GM12865 (cell line): ENCODE data around the gene CYP2W1.
"Not testable (repeated sequence)": the region's sequence is repeated elsewhere in the genome, so short reads cannot be mapped to it uniquely, and the experiment has no call there.

ENCODE experiments used
- DNase-seq: peaks from one replicate; pipeline ENCODE4 v3.0.0; 2010; ENCODE audit warnings: low read depth
- H3K4me3 ChIP-seq: 2 replicates; pipeline ENCODE4 v1.5.1; 2011; ENCODE audit warnings: mild to moderate bottlenecking, low read depth, low read length, control low read depth
- CTCF ChIP-seq: IDR thresholded peaks from 2 replicates; pipeline ENCODE4 v1.5.1; 2011; ENCODE audit warnings: low read length, control low read depth, low read depth, inconsistent platforms; ENCODE audit not compliant: insufficient read depth; ENCODE audit errors: missing control alignments

CYP2W1 gene

GRCh38 chr7:1030444-1031070 lies 47.6 kb downstream of the CYP2W1 start:
- H3K4me3 ChIP-seq, result no peak overlapping the region
- TF ChIP-seq CTCF, result no peak
- DNase-seq, result no peak

DNA sequence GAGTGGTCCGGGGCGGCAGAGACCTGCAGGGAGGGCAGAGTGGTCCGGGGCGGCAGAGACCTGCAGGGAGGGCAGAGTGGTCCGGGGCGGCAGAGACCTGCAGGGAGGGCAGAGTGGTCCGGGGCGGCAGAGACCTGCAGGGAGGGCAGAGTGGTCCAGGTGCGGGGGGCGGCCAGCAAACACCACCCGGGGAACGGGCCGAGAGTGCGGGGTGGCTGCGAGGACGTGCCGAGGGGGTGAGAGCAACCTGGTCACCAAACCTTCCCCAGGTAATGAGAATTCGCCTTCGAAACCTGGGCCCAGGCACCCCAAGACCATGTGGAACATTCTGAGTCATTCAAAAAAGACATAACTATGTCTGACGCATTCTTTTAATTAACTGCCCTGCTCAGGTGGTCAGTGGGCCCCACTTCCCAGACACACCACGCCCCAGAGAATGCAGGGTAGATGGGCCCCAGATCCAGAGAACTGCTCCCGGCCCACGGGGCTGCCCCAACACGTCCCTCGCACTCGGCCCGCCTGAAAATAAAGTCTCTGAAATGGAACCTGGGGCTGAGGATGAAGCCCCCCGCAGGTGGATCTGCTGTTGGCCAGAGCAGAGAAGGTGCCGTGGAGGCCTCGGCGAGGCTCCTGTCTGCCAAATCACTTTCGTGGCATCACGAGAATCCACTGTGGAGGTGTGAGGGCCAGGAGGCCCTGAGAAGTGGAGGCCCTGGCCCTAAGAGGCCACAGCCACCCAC lies 48.9 kb downstream of the CYP2W1 start:
- TF ChIP-seq CTCF, result no peak
- H3K4me3 ChIP-seq, result no peak overlapping the region
- DNase-seq, result no peak

- DNase-seq, result no peak
- TF ChIP-seq CTCF, result no peak
- H3K4me3 ChIP-seq, result no peak overlapping the region
Measured at GRCh38 chr7:1032536-1033181, 49.7 kb downstream of the CYP2W1 start.

DNA sequence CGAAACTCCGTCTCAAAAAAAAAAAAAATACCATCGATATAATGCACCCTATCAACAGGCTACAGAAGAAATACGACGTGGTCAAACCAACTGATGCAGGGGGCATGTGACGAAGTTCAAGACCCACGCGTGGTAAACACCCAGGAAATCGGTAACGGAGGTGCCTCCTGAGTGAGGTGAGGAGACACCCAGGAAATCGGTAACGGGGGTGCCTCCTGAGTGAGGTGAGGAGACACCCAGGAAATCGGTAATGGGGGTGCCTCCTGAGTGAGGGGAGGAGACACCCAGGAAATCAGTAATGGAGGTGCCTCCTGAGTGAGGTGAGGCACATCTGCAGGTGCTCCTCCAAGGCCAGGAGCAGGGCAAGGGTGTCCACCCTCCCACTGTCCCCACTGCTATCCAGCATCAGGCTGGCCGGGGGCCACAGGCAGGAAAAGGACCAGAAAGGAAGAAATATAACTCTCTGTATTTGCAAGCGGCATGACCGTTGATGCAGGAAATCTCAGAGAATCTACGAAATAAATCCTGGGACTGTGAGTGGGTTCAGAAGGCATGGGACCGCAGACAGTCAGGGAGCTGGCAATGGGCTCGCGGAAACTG lies 50.7 kb downstream of the CYP2W1 start:
- no peak for TF ChIP-seq CTCF
- no peak overlapping the region for H3K4me3 ChIP-seq
- no peak for DNase-seq

GRCh38 chr7:1034769-1035168 lies 51.8 kb downstream of the CYP2W1 start:
- not testable (repeated sequence) for DNase-seq, H3K4me3 ChIP-seq

- not testable (repeated sequence) for DNase-seq, H3K4me3 ChIP-seq
Measured at GRCh38 chr7:1036164-1036928, 53.4 kb downstream of the CYP2W1 start.
